ENCODE measurements around the gene CLHC1. TPM values are rescaled to one million over a fixed set of nuclear protein-coding genes. Genes with fewer than 3 reads are reported as not detected.

Gene CLHC1
- total RNA-seq, 1 experiment from 2014 or later: 9.2 TPM

DNA sequence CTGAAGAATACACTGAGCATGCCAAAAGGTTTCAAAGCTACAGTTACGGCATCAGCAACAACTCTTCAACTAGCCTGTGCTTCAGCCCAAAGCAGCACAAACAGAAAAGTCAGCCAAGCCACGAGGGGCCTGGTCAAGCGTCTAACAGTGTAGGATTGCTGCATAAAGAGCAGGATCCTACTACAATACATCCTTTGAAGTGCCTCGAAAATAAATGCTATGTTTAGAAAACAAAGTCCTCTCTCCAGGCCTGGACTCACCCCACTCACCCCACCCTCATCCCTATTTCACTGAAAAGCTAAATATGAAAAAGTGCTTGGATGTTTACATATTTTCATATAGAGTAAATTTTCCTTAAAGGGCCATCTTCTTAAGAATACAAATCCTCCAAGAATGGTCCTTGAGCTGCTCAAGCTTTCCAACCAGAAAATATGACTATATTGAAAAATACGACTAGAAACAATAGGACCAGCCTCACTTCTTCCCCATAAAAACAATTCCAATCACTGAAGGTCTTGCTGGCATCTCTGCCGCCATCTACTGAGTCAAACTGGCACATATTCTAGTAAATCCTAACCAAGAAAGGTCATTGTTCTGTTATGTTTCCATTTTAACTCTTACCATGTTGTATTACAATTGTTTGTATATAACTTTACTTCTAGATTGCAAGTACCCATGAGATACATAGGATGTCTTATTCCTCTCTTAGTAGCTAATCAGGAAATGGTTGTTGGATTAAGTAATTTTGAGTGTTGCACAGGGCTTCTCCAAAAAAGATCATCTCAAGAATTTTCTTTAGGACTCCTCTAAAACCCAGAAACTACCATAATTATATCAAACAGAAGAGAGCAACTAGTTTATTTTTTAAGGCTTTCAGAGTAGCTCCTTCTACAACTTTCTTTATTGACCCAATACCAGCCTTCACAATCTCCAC, 63.6 kb downstream of the CLHC1 start:
- Mint-ChIP-seq H3K9me3 (no peaks in the 10 kb centered on the region), H3K27me3 (ENCODE audit: low read depth) (no peaks in the 10 kb centered on the region), H3K27ac (peak overlapping the region in 2 of 3 experiments; percentile 29 to 80; a peak in 3 of 7 replicates), H3K4me3 (no peak overlapping the region), H3K36me3 (ENCODE audit: insufficient read depth in 1 of 3, low read depth in 3 of 3) (no peaks in the 10 kb centered on the region), H3K4me1 (peaks cover 37 to 39% of the 10 kb centered on the region in 2 experiments)
- Histone ChIP-seq H3K23ac (ENCODE audit: insufficient read length, low read depth, low read length) (no peak overlapping the region), H2BK120ac (ENCODE audit: low read depth, low read length, poor library complexity, severe bottlenecking) (no peak overlapping the region), H4K8ac (replicated peaks; ENCODE audit: insufficient read length, low read depth, low read length) (no peak overlapping the region), H3K27ac (ENCODE audit: insufficient read length, low read depth, low read length) (no peak overlapping the region), H3K9ac (ENCODE audit: extremely low read depth, insufficient read length, low read length) (no peak overlapping the region), H4K20me1 (ENCODE audit: control insufficient read depth, insufficient read depth, insufficient read length) (no peaks in the 10 kb centered on the region), H2BK5ac (ENCODE audit: insufficient read length, low read length) (no peak overlapping the region), H2AK5ac (ENCODE audit: insufficient read length, low read length) (no peak overlapping the region), H2AFZ (ENCODE audit: low read length) (no peak overlapping the region), H4K5ac (ENCODE audit: insufficient read length, low read depth, low read length) (no peak overlapping the region), H3K56ac (ENCODE audit: insufficient read length, low read depth, low read length) (no peak overlapping the region), H3K9me3 (ENCODE audit: control insufficient read depth, low read depth, low read length) (no peaks in the 10 kb centered on the region), H2BK15ac (ENCODE audit: low read depth, low read length) (no peak overlapping the region), H3K79me2 (ENCODE audit: insufficient read depth, low read length) (no peaks in the 10 kb centered on the region), H2BK20ac (ENCODE audit: low read depth, low read length, poor library complexity, severe bottlenecking) (no peak overlapping the region), H2BK12ac (ENCODE audit: insufficient read length, low read depth, low read length) (no peak overlapping the region), H3K14ac (ENCODE audit: insufficient read depth, low read length) (no peak overlapping the region), H3T11ph (ENCODE audit: low read length) (no peak overlapping the region), H3K79me1 (ENCODE audit: insufficient read depth, low read depth, low read length, poor library complexity, severe bottlenecking) (no peaks in the 10 kb centered on the region), H3K23me2 (ENCODE audit: insufficient read length, low read depth, low read length, poor library complexity, severe bottlenecking) (no peaks in the 10 kb centered on the region), H3K4me2 (ENCODE audit: insufficient read depth, insufficient read length, low read length) (no peak overlapping the region), H3K27me3 (ENCODE audit: insufficient read depth, low read length) (no peaks in the 10 kb centered on the region), H4K91ac (ENCODE audit: insufficient read length, low read depth, low read length) (no peak overlapping the region), H3K18ac (ENCODE audit: insufficient read length, low read depth, low read length) (no peak overlapping the region), H3K4ac (ENCODE audit: low read depth, low read length) (no peak overlapping the region), H3K4me1 (ENCODE audit: insufficient read depth, low read length) (peaks cover 10% of the 10 kb centered on the region; the same call in 1 of the 2 replicates)
- TF ChIP-seq, protein P1, sequence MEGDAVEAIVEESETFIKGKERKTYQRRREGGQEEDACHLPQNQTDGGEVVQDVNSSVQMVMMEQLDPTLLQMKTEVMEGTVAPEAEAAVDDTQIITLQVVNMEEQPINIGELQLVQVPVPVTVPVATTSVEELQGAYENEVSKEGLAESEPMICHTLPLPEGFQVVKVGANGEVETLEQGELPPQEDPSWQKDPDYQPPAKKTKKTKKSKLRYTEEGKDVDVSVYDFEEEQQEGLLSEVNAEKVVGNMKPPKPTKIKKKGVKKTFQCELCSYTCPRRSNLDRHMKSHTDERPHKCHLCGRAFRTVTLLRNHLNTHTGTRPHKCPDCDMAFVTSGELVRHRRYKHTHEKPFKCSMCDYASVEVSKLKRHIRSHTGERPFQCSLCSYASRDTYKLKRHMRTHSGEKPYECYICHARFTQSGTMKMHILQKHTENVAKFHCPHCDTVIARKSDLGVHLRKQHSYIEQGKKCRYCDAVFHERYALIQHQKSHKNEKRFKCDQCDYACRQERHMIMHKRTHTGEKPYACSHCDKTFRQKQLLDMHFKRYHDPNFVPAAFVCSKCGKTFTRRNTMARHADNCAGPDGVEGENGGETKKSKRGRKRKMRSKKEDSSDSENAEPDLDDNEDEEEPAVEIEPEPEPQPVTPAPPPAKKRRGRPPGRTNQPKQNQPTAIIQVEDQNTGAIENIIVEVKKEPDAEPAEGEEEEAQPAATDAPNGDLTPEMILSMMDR (conservative IDR thresholded peaks at IDR 0.05): peak; percentile 81
- no CpG with 5 or more reads among the region's 6 CpGs for WGBS (ENCODE audit: extremely low coverage, insufficient read length, low lambda C conversion rate)
- no peak for DNase-seq

Measured in H9 (cell line).